GM23338 (cell line): ENCODE measurements around the gene SENP8. TPM values are rescaled to one million over a fixed set of nuclear protein-coding genes. Genes with fewer than 3 reads are reported as not detected.

Experiments
- ATAC-seq: fragments of 200-7000 bp; cut with Tn5 transposase; 3 replicates; pipeline ENCODE4 v1.9.1; 2020
- DNase-seq: peaks from one replicate; pipeline ENCODE4 v3.0.0-alpha.2; 2015; ENCODE audit warnings: low spot score
- H2AFZ ChIP-seq: fragments of 200-600 bp; sonication (generic); 2 replicates; pipeline ENCODE4 v1.8.0; 2016; ENCODE audit warnings: antibody characterized with exemption, mild to moderate bottlenecking, moderate library complexity
- H3F3A ChIP-seq: fragments of 200-600 bp; sonication (generic); replicated peaks from 2 replicates; pipeline ENCODE4 v1.8.0; 2017; ENCODE audit warnings: antibody characterized with exemption, mixed run types, low read depth
- H3K27ac ChIP-seq: fragments of 200-600 bp; sonication (generic); 2 replicates; pipeline ENCODE4 v1.6.1; 2016; ENCODE audit warnings: low read depth
- H3K27me3 ChIP-seq: fragments of 200-600 bp; sonication (generic); 2 replicates; pipeline ENCODE4 v1.8.0; 2016; ENCODE audit warnings: mild to moderate bottlenecking, mixed run types, moderate library complexity; ENCODE audit not compliant: insufficient read depth
- H3K36me3 ChIP-seq: fragments of 200-600 bp; sonication (generic); 2 replicates; pipeline ENCODE4 v1.8.0; 2016; ENCODE audit warnings: mild to moderate bottlenecking; ENCODE audit not compliant: insufficient read depth
- H3K4me1 ChIP-seq: fragments of 200-600 bp; sonication (generic); 2 replicates; pipeline ENCODE4 v1.8.0; 2016; ENCODE audit warnings: mild to moderate bottlenecking, moderate library complexity; ENCODE audit not compliant: insufficient read depth
- H3K4me2 ChIP-seq: fragments of 200-600 bp; sonication (generic); 2 replicates; pipeline ENCODE4 v1.7.1; 2017; ENCODE audit warnings: mixed run types
- H3K4me3 ChIP-seq: fragments of 200-600 bp; sonication (generic); 2 replicates; pipeline ENCODE4 v1.6.1; 2016; ENCODE audit warnings: mixed run types
- H3K79me2 ChIP-seq: fragments of 200-600 bp; sonication (generic); replicated peaks from 2 replicates; pipeline ENCODE4 v1.8.0; 2017; ENCODE audit warnings: mild to moderate bottlenecking; ENCODE audit not compliant: insufficient read depth
- H3K9me2 ChIP-seq: fragments of 200-600 bp; sonication (generic); 2 replicates; pipeline ENCODE4 v1.8.0; 2017; ENCODE audit not compliant: insufficient read depth
- H4K20me1 ChIP-seq: fragments of 200-600 bp; sonication (generic); replicated peaks from 2 replicates; pipeline ENCODE4 v1.8.0; 2017; ENCODE audit warnings: mild to moderate bottlenecking; ENCODE audit not compliant: insufficient read depth
- H3K27ac Mint-ChIP-seq: 2 replicates; pipeline ENCODE4 v1.8.0; 2020; ENCODE audit warnings: inconsistent platforms, mild to moderate bottlenecking, moderate library complexity, mixed read lengths
- H3K27me3 Mint-ChIP-seq: 3 replicates; pipeline ENCODE4 v1.8.0; 2022; ENCODE audit warnings: low read depth, mild to moderate bottlenecking, moderate library complexity, mixed read lengths, inconsistent platforms; ENCODE audit not compliant: insufficient read depth, poor library complexity
- H3K36me3 Mint-ChIP-seq: 3 replicates; pipeline ENCODE4 v1.8.0; 2021; ENCODE audit warnings: low read depth, mild to moderate bottlenecking, inconsistent platforms, moderate library complexity, mixed read lengths
- H3K4me1 Mint-ChIP-seq: 3 replicates; pipeline ENCODE4 v1.8.0; 2020; ENCODE audit warnings: mild to moderate bottlenecking, inconsistent platforms, mixed read lengths
- H3K4me3 Mint-ChIP-seq: 3 replicates; pipeline ENCODE4 v1.8.0; 2021; ENCODE audit warnings: moderate library complexity, mild to moderate bottlenecking, inconsistent platforms, mixed read lengths
- H3K9me3 Mint-ChIP-seq: 3 replicates; pipeline ENCODE4 v1.8.0; 2020; ENCODE audit warnings: moderate library complexity, mild to moderate bottlenecking, inconsistent platforms, mixed read lengths
- CREB1 ChIP-seq: fragments of 250-450 bp; sonication (Bioruptor Pico); IDR thresholded peaks from 2 replicates; pipeline ENCODE4 v1.5.0; 2020; ENCODE audit warnings: low read depth, mild to moderate bottlenecking, moderate library complexity
- CTCF ChIP-seq, 2 experiments: fragments of 200-600 bp in 1 of 2; sonication (generic) in 1 of 2; conservative IDR thresholded peaks; 2 replicates each; pipeline versions ENCODE4 v1.5.1 to v1.6.1; 2016 to 2017; ENCODE audit warnings: antibody characterized with exemption in 2 of 2, low read depth in 2 of 2, mild to moderate bottlenecking in 2 of 2, moderate library complexity in 1 of 2
- EZH2 ChIP-seq: fragments of 200-600 bp; sonication (generic); IDR thresholded peaks from one replicate; pipeline ENCODE4 v1.8.0; 2017; ENCODE audit warnings: antibody characterized with exemption, mild to moderate bottlenecking, low read depth; ENCODE audit not compliant: unreplicated experiment
- EZH2phosphoT487 ChIP-seq: fragments of 200-600 bp; sonication (generic); IDR thresholded peaks from one replicate; pipeline ENCODE4 v1.8.1; 2018; ENCODE audit warnings: antibody characterized with exemption; ENCODE audit not compliant: unreplicated experiment
- JUNB ChIP-seq: IDR thresholded peaks from one replicate; pipeline ENCODE4 v1.6.1; 2016; ENCODE audit warnings: antibody characterized with exemption; ENCODE audit not compliant: unreplicated experiment
- NANOG ChIP-seq: IDR thresholded peaks from 2 replicates; pipeline ENCODE4 v1.6.1; 2016; ENCODE audit warnings: antibody characterized with exemption, borderline replicate concordance
- POLR2AphosphoS5 ChIP-seq: IDR thresholded peaks from 2 replicates; pipeline ENCODE4 v1.6.1; 2016; ENCODE audit warnings: antibody characterized with exemption, low read depth
- REST ChIP-seq: IDR thresholded peaks from one replicate; pipeline ENCODE4 v1.6.1; 2018; ENCODE audit warnings: antibody characterized with exemption; ENCODE audit not compliant: unreplicated experiment
- STAT1 ChIP-seq: IDR thresholded peaks from one replicate; pipeline ENCODE4 v1.6.1; 2016; ENCODE audit warnings: antibody characterized with exemption; ENCODE audit not compliant: unreplicated experiment
- ZNF114 ChIP-seq: fragments of 250-450 bp; sonication (Bioruptor Pico); IDR thresholded peaks from 2 replicates; pipeline ENCODE4 v1.5.0; 2020; ENCODE audit warnings: mild to moderate bottlenecking, moderate library complexity
- ZNF331 ChIP-seq: fragments of 250-450 bp; sonication (Bioruptor Pico); IDR thresholded peaks from 2 replicates; pipeline ENCODE4 v1.5.0; 2020; ENCODE audit warnings: low read depth, mild to moderate bottlenecking, moderate library complexity
- ZNF462 ChIP-seq: fragments of 250-450 bp; sonication (Bioruptor Pico); IDR thresholded peaks from 2 replicates; pipeline ENCODE4 v1.5.0; 2020; ENCODE audit warnings: mild to moderate bottlenecking, moderate library complexity
- polyA plus RNA-seq: library from polyadenylated mRNA; unstranded; fragments of >200 nt; fragmentation: Nextera tagmentation; extraction: Ambion mirVana; gene quantifications from 2 replicates; pipeline ENCODE4 v1.2.1, GENCODE V29; 2016
- total RNA-seq: library from RNA; depleted of rRNA; stranded (reverse); fragments of >200 nt; shearing (Covaris generic); gene quantifications from 2 replicates; pipeline ENCODE4 v1.2.3, GENCODE V29; 2014
- TF ChIP-seq, protein P1 (sequence below): IDR thresholded peaks from 2 replicates; pipeline ENCODE4 v1.6.1; 2016; ENCODE audit warnings: antibody characterized with exemption

Gene SENP8
- total and polyA plus RNA-seq, 2 experiments from 2014 or later = 3.1 to 7.7 TPM

DNA sequence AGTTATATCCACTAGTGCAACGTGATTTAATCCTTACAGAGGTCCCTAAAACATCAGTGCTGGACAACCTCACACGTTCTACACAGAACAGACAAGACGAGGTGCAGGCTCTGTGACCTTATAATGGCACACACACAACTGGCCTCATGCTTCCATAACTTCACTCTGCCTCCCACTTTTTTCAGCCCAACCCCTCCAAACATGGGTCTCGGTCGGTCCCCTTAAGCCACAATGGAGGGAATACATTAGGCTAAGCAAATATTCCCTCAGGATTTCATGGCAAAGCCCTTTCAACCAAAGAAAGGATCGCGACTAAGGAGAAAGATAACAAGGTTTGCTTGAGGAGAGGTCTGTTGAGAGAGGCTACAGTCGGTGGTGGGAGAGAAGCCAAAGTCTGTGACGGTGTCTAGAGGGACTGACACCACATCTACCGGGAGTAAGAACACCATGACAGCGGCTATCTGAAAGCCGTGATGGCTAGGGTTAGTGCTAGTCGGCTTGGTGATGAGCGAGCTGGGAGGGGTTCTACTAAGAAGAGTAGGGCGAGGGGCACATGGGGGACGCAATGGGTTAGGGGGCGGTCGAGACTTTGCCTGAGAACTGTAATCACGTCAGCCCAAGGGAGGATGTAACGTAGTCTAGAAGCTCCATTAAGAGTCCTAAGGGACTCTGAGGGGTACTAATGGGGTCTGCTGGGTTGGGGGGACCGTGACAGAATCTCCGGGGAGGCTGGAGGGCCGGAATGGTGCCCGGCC, 1.3 kb upstream of the SENP8 start:
- peaks cover 52% of the 10 kb centered on the region for H3K79me2 ChIP-seq
- peaks cover 6% of the 10 kb centered on the region; the same call in 1 of the 2 replicates for H3K4me1 ChIP-seq
- peak overlapping the region; percentile 64 for H3K27ac ChIP-seq
- peak overlapping the region; percentile 99 for H3K4me2 ChIP-seq
- Mint-ChIP-seq H3K9me3 (no peaks in the 10 kb centered on the region), H3K27ac (peak overlapping the region; percentile 78), H3K36me3 (no peaks in the 10 kb centered on the region; the same call in 2 of the 3 replicates), H3K27me3 (peaks cover 8% of the 10 kb centered on the region), H3K4me3 (peak overlapping the region; percentile 98), H3K4me1 (peaks cover 24% of the 10 kb centered on the region)
- peaks cover 4% of the 10 kb centered on the region; the same call in 1 of the 2 replicates for H4K20me1 ChIP-seq
- peak overlapping the region; percentile 94 for H2AFZ ChIP-seq
- no peaks in the 10 kb centered on the region for H3K27me3 ChIP-seq
- no peaks in the 10 kb centered on the region for H3K9me2 ChIP-seq
- peak; percentile 70 for DNase-seq
- ATAC-seq = peak; percentile 24
- no peak for TF ChIP-seq ZNF462 (CRISPR knock-in tag)
- no peak for TF ChIP-seq STAT1
- no peak for TF ChIP-seq POLR2AphosphoS5
- no peak for TF ChIP-seq ZNF114 (CRISPR knock-in tag)
- no peak for TF ChIP-seq CTCF (conservative IDR thresholded peaks at IDR 0.05; ENCODE audit: low read depth in 2 of 2)
- TF ChIP-seq, protein P1, sequence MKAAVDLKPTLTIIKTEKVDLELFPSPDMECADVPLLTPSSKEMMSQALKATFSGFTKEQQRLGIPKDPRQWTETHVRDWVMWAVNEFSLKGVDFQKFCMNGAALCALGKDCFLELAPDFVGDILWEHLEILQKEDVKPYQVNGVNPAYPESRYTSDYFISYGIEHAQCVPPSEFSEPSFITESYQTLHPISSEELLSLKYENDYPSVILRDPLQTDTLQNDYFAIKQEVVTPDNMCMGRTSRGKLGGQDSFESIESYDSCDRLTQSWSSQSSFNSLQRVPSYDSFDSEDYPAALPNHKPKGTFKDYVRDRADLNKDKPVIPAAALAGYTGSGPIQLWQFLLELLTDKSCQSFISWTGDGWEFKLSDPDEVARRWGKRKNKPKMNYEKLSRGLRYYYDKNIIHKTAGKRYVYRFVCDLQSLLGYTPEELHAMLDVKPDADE = no peak
- no peak for TF ChIP-seq JUNB
- TF ChIP-seq EZH2 = no peak
- no peak for TF ChIP-seq NANOG
- TF ChIP-seq CREB1 (CRISPR knock-in tag) = no peak
- no peak for TF ChIP-seq REST
- no peak for TF ChIP-seq EZH2phosphoT487
- no peak for TF ChIP-seq ZNF331 (CRISPR knock-in tag)
- H3K4me3 ChIP-seq = peak overlapping the region; percentile 76
- H3F3A ChIP-seq = no peaks in the 10 kb centered on the region
- H3K36me3 ChIP-seq = no peaks in the 10 kb centered on the region
